ENCODE data around the gene TH. TPM values are rescaled to one million over a fixed set of nuclear protein-coding genes. Genes with fewer than 3 reads are reported as not detected.

TH gene
- total RNA-seq, 3 donors from 2014 or later, result not detected

DNA sequence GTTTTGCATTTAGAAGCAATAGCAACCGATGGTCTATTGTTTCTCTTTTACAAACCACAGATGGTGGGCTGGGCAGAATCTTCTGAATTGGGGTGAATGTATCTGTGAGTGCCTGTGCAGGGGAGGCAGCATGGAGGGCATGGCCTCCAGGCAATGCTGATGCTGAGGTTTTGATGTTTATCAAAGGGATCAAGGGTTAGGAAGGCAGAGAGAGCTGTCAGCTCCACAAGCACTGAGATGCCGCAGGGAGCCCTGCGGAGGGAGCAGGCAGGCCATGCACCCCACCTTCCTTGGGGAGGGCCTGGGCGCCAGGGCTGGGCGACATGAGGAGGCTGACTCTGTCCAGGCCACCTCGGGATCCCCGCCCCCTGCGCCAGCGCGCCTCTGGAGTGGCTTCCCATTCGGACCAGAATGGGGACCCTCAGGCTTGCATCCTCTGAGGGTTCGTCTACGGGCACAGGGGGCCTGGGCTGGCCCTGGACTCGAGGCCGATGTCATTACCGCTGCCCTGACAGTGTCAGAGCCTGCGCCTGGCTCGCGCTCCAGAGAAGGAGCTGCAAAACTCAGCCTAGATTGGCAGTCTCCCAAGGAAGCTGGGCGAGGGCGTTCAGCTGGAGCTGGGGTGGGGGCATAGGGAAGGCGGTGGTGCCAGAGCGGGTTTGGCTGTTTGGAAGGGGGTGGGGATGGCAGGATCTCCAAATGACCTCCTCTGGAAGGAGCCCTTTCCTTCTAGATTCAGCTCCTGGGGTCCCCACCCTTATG, 13.9 kb upstream of the TH start:
- Histone ChIP-seq H3K36me3 (no peaks in the 10 kb centered on the region), H3K27me3 (peaks cover 0 to 14% of the 10 kb centered on the region in 2 donors), H3K4me1 (no peaks in the 10 kb centered on the region), H3K27ac (no peak overlapping the region), H3K4me3 (no peak overlapping the region), H3K9me3 (no peaks in the 10 kb centered on the region)
- no peak for DNase-seq (ENCODE audit: low spot score in 2 of 2)
- intact Hi-C loops (cut with DNase I; ENCODE audit: low total_unique reads), result loop anchor here (5.0 kb wide), 1 partner anchor 227 kb away; no protein-coding TSS in a partner anchor
- no peak for TF ChIP-seq CTCF (IDR thresholded peaks at IDR 0.05)
- no peak for TF ChIP-seq POLR2A (IDR thresholded peaks at IDR 0.05)
- no peak for TF ChIP-seq POLR2AphosphoS5 (IDR thresholded peaks at IDR 0.05)

DNA sequence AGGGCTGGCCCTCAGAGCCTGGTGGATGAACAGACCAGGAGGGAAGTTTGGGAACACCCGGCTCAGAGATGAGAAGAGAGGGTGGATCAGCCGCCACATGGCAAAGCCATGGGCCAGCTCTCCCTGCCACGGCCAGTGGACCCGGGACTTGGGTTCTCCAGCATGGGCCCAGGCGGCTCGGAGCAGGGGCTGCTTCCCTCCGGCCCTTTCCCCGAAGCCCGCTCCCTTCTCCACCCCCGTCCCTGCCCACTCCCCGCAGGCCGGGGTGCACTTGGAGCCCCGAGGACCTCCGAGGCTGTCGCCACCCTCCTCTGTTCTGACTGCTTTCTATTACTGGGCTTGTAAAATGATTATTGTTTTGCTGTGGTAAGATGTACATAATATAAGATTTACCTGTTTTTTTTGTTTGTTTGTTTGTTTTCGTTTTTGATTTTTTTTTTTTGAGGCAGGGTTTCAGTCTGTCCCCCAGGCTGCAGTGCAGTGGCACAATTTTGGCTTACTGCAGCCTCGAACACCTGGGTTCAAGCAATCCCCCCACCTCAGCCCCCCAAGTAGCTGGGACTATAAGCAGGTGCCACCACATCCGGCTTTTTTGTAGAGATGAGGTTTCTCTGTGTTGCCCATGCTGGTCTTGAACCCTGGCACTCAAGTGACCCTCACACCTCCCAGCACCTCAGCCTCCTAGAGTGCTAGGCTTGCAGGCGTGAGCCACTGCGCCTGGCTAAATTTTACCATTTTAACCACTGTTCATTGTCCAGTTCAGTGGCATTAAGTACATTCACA, 11.3 kb upstream of the TH start:
- intact Hi-C loops (cut with DNase I; ENCODE audit: low total_unique reads), result no loop called here
- TF ChIP-seq POLR2AphosphoS5 (IDR thresholded peaks at IDR 0.05) (no peak), POLR2A (IDR thresholded peaks at IDR 0.05) (no peak), CTCF (IDR thresholded peaks at IDR 0.05) (no peak)
- Histone ChIP-seq H3K27me3 (peaks cover 0 to 18% of the 10 kb centered on the region in 2 donors), H3K9me3 (no peaks in the 10 kb centered on the region), H3K4me1 (no peaks in the 10 kb centered on the region), H3K4me3 (no peak overlapping the region), H3K36me3 (no peaks in the 10 kb centered on the region), H3K27ac (no peak overlapping the region)
- DNase-seq (ENCODE audit: low spot score in 2 of 2), result no peak

GRCh38 chr11:2182075-2182474, 10.5 kb upstream of the TH start:
- Histone ChIP-seq H3K4me3 (no peak overlapping the region), H3K27ac (no peak overlapping the region), H3K9me3 (no peaks in the 10 kb centered on the region), H3K27me3 (peaks cover 0 to 18% of the 10 kb centered on the region in 2 donors), H3K36me3 (no peaks in the 10 kb centered on the region), H3K4me1 (no peaks in the 10 kb centered on the region)
- TF ChIP-seq POLR2AphosphoS5 (IDR thresholded peaks at IDR 0.05) (no peak), POLR2A (IDR thresholded peaks at IDR 0.05) (no peak), CTCF (IDR thresholded peaks at IDR 0.05) (no peak)
- intact Hi-C loops (cut with DNase I; ENCODE audit: low total_unique reads), result no loop called here
- no peak for DNase-seq (ENCODE audit: low spot score in 2 of 2)

- Histone ChIP-seq H3K4me3 (no peak overlapping the region), H3K36me3 (no peaks in the 10 kb centered on the region), H3K27me3 (peaks cover 0 to 12% of the 10 kb centered on the region in 2 donors), H3K27ac (no peak overlapping the region), H3K9me3 (no peaks in the 10 kb centered on the region), H3K4me1 (no peaks in the 10 kb centered on the region)
- DNase-seq (ENCODE audit: low spot score in 2 of 2), result no peak
- no peak for TF ChIP-seq CTCF (IDR thresholded peaks at IDR 0.05)
- TF ChIP-seq POLR2AphosphoS5 (IDR thresholded peaks at IDR 0.05), result no peak
- no peak for TF ChIP-seq POLR2A (IDR thresholded peaks at IDR 0.05)
- intact Hi-C loops (cut with DNase I; ENCODE audit: low total_unique reads), result no loop called here
These were observed 9.3 kb upstream of the TH start for GRCh38 chr11:2180789-2181370.

- no peaks in the 10 kb centered on the region for H3K4me1 ChIP-seq
- peaks cover 0 to 8% of the 10 kb centered on the region in 2 donors for H3K27me3 ChIP-seq
- H3K36me3 ChIP-seq, result no peaks in the 10 kb centered on the region
- no peak overlapping the region for H3K4me3 ChIP-seq
- TF ChIP-seq POLR2A (IDR thresholded peaks at IDR 0.05) (no peak), CTCF (IDR thresholded peaks at IDR 0.05) (no peak), POLR2AphosphoS5 (IDR thresholded peaks at IDR 0.05) (no peak)
- no peaks in the 10 kb centered on the region for H3K9me3 ChIP-seq
- no peak for DNase-seq (ENCODE audit: low spot score in 2 of 2)
- no peak overlapping the region for H3K27ac ChIP-seq
- intact Hi-C loops (cut with DNase I; ENCODE audit: low total_unique reads), result no loop called here
These were observed 8.7 kb upstream of the TH start for GRCh38 chr11:2180347-2180746.

Data from breast epithelium (tissue), 4 donors.